ENCODE results near the gene STX19. TPM values are rescaled to one million over a fixed set of nuclear protein-coding genes. Genes with fewer than 3 reads are reported as not detected.

The STX19 gene
- total RNA-seq, 1 experiment from 2014 or later: not detected

- no peak overlapping the region; a peak in 1 of 5 replicates for H3K4me3 Mint-ChIP-seq
These were observed 43.8 kb downstream of the STX19 start for GRCh38 chr3:93984618-93985017.

More at GRCh38 chr3:93984618-93985017, 43.8 kb downstream of the STX19 start:
- Histone ChIP-seq H3K23me2 (ENCODE audit: insufficient read length, low read depth, low read length, poor library complexity, severe bottlenecking) (no peaks in the 10 kb centered on the region), H4K5ac (ENCODE audit: insufficient read length, low read depth, low read length) (no peak overlapping the region), H4K8ac (replicated peaks; ENCODE audit: insufficient read length, low read depth, low read length) (no peak overlapping the region), H3K79me1 (ENCODE audit: insufficient read depth, low read depth, low read length, poor library complexity, severe bottlenecking) (peaks cover 2% of the 10 kb centered on the region), H2BK15ac (ENCODE audit: low read depth, low read length) (no peak overlapping the region), H3K79me2 (ENCODE audit: insufficient read depth, low read length) (no peaks in the 10 kb centered on the region; the same call in 1 of the 2 replicates), H2BK20ac (ENCODE audit: low read depth, low read length, poor library complexity, severe bottlenecking) (no peak overlapping the region), H3K27me3 (ENCODE audit: insufficient read depth, low read length) (no peaks in the 10 kb centered on the region), H2AK5ac (ENCODE audit: insufficient read length, low read length) (no peak overlapping the region), H3K4me2 (ENCODE audit: insufficient read depth, insufficient read length, low read length) (no peak overlapping the region), H3K9ac (ENCODE audit: extremely low read depth, insufficient read length, low read length) (no peak overlapping the region), H3K27ac (ENCODE audit: insufficient read length, low read depth, low read length) (no peak overlapping the region), H3K4me1 (ENCODE audit: insufficient read depth, low read length) (no peaks in the 10 kb centered on the region), H2BK12ac (ENCODE audit: insufficient read length, low read depth, low read length) (no peak overlapping the region), H2AFZ (ENCODE audit: low read length) (no peak overlapping the region), H3K18ac (ENCODE audit: insufficient read length, low read depth, low read length) (no peak overlapping the region), H2BK120ac (ENCODE audit: low read depth, low read length, poor library complexity, severe bottlenecking) (no peak overlapping the region), H3K23ac (ENCODE audit: insufficient read length, low read depth, low read length) (no peak overlapping the region), H3K4ac (ENCODE audit: low read depth, low read length) (no peak overlapping the region), H2BK5ac (ENCODE audit: insufficient read length, low read length) (no peak overlapping the region), H3T11ph (ENCODE audit: low read length) (no peak overlapping the region), H4K20me1 (ENCODE audit: control insufficient read depth, insufficient read depth, insufficient read length) (no peaks in the 10 kb centered on the region), H4K91ac (ENCODE audit: insufficient read length, low read depth, low read length) (no peak overlapping the region), H3K9me3 (ENCODE audit: control insufficient read depth, low read depth, low read length) (no peaks in the 10 kb centered on the region), H3K14ac (ENCODE audit: insufficient read depth, low read length) (no peak overlapping the region), H3K56ac (ENCODE audit: insufficient read length, low read depth, low read length) (no peak overlapping the region)
- no peaks in the 10 kb centered on the region for H3K36me3 Mint-ChIP-seq (ENCODE audit: insufficient read depth in 1 of 3, low read depth in 3 of 3)
- H3K4me1 Mint-ChIP-seq: peaks cover 7 to 9% of the 10 kb centered on the region in 2 experiments
- no peaks in the 10 kb centered on the region for H3K27me3 Mint-ChIP-seq (ENCODE audit: low read depth)
- DNase-seq: no peak
- H3K9me3 Mint-ChIP-seq: no peaks in the 10 kb centered on the region
- TF ChIP-seq CTCF (conservative IDR thresholded peaks at IDR 0.05): no peak
- H3K27ac Mint-ChIP-seq: no peak overlapping the region
- WGBS (ENCODE audit: extremely low coverage, insufficient read length, low lambda C conversion rate): no CpG with 5 or more reads among the region's 5 CpGs
